Peyer's patch (tissue), 4 donors: ENCODE results near the gene MCF2L. TPM values are rescaled to one million over a fixed set of nuclear protein-coding genes. Genes with fewer than 3 reads are reported as not detected.

Experiments used
- DNase-seq, 3 donors: peaks; one replicate each; pipeline ENCODE4 v3.0.0-alpha.2; 2017 to 2019
- H3K27ac ChIP-seq, 4 donors: fragments of 200-600 bp; sonication (generic); one replicate each; pipeline ENCODE4 v1.5.1; 2016 to 2019
- H3K27me3 ChIP-seq, 2 donors: fragments of 200-600 bp; sonication (generic); one replicate each; pipeline ENCODE4 v1.5.1; 2019
- H3K36me3 ChIP-seq, 3 donors: fragments of 200-600 bp; sonication (generic); one replicate each; pipeline ENCODE4 v1.5.1; 2016 to 2019
- H3K4me1 ChIP-seq, 4 donors: fragments of 200-600 bp; sonication (generic); one replicate each; pipeline ENCODE4 v1.5.1; 2016 to 2019
- H3K4me3 ChIP-seq, 4 donors: fragments of 200-600 bp; sonication (generic); 1 replicate in 3 of 4; 2 replicates in 1 of 4; pipeline ENCODE4 v1.5.1; 2016 to 2019; ENCODE audit warnings: mild to moderate bottlenecking in 1 of 4
- H3K9me3 ChIP-seq, 4 donors: fragments of 200-600 bp; sonication (generic); one replicate each; pipeline ENCODE4 v1.5.1; 2016 to 2019; ENCODE audit warnings: mild to moderate bottlenecking in 1 of 4
- CTCF ChIP-seq, 6 experiments: fragments of 450-650 bp in 4 of 6; fragments of 200-600 bp in 2 of 6; sonication (generic) in 1 of 6; IDR thresholded peaks; one replicate each; pipeline ENCODE4 v1.5.1; 2017 to 2019; ENCODE audit warnings: antibody characterized with exemption in 6 of 6, mild to moderate bottlenecking in 3 of 6, moderate library complexity in 1 of 6
- POLR2A ChIP-seq, 2 donors: fragments of 450-650 bp; IDR thresholded peaks; one replicate each; pipeline ENCODE4 v1.5.1; 2017; ENCODE audit warnings: antibody characterized with exemption in 2 of 2, mild to moderate bottlenecking in 2 of 2, moderate library complexity in 2 of 2
- total RNA-seq, 4 donors: library from RNA; depleted of rRNA; stranded (reverse); fragments of >200 nt; gene quantifications; one replicate each; pipeline ENCODE4 v1.1.0, GENCODE V29; 2016

MCF2L gene
- total RNA-seq, 4 donors from 2014 or later, result 81.4 to 165 (median 149) TPM

- Histone ChIP-seq H3K4me1 (no peaks in the 10 kb centered on the region), H3K27ac (no peak overlapping the region), H3K9me3 (no peaks in the 10 kb centered on the region), H3K36me3 (no peaks in the 10 kb centered on the region), H3K27me3 (no peaks in the 10 kb centered on the region), H3K4me3 (no peak overlapping the region)
- TF ChIP-seq CTCF (IDR thresholded peaks at IDR 0.05), result no peak
- TF ChIP-seq POLR2A (IDR thresholded peaks at IDR 0.05), result no peak
- DNase-seq, result no peak
Observed at GRCh38 chr13:113013303-113013702, 44.3 kb downstream of the MCF2L start.

GRCh38 chr13:113013878-113014751 lies 45.1 kb downstream of the MCF2L start:
- Histone ChIP-seq H3K27me3 (no peaks in the 10 kb centered on the region), H3K4me1 (no peaks in the 10 kb centered on the region), H3K27ac (no peak overlapping the region), H3K36me3 (no peaks in the 10 kb centered on the region), H3K9me3 (no peaks in the 10 kb centered on the region), H3K4me3 (no peak overlapping the region)
- DNase-seq, result no peak
- no peak for TF ChIP-seq CTCF (IDR thresholded peaks at IDR 0.05)
- TF ChIP-seq POLR2A (IDR thresholded peaks at IDR 0.05), result no peak

GRCh38 chr13:113014752-113015745 lies 46.0 kb downstream of the MCF2L start:
- H3K36me3 ChIP-seq, result no peaks in the 10 kb centered on the region
- H3K9me3 ChIP-seq, result no peaks in the 10 kb centered on the region
- no peaks in the 10 kb centered on the region for H3K4me1 ChIP-seq
- TF ChIP-seq CTCF (IDR thresholded peaks at IDR 0.05) (no peak), POLR2A (IDR thresholded peaks at IDR 0.05) (no peak)
- no peak for DNase-seq
- H3K27me3 ChIP-seq, result no peaks in the 10 kb centered on the region
- no peak overlapping the region for H3K27ac ChIP-seq
- H3K4me3 ChIP-seq, result no peak overlapping the region

- Histone ChIP-seq H3K4me1 (no peaks in the 10 kb centered on the region), H3K27me3 (no peaks in the 10 kb centered on the region), H3K9me3 (no peaks in the 10 kb centered on the region), H3K36me3 (no peaks in the 10 kb centered on the region), H3K27ac (no peak overlapping the region), H3K4me3 (no peak overlapping the region)
- no peak for DNase-seq
- TF ChIP-seq CTCF (IDR thresholded peaks at IDR 0.05), result no peak
- TF ChIP-seq POLR2A (IDR thresholded peaks at IDR 0.05), result no peak
Observed at GRCh38 chr13:113015826-113016525, 47.0 kb downstream of the MCF2L start.
